ENCODE measurements around the gene GRK2. TPM values are rescaled to one million over a fixed set of nuclear protein-coding genes. Genes with fewer than 3 reads are reported as not detected.

Gene GRK2
- total and polyA plus RNA-seq, 2 donors (not counting 3 experiments of a cell fraction or from before 2014, with no cell fraction given): 57.9 to 62.3 TPM

- DNase-seq (ENCODE audit: low read depth, low spot score) (no peak), FAIRE-seq (no peak)
- Histone ChIP-seq H3K27me3 (ENCODE audit: control insufficient read depth in 2 of 2, insufficient read depth in 2 of 2, low read length in 2 of 2) (no peaks in the 10 kb centered on the region), H2AFZ (ENCODE audit: low read depth, low read length) (no peak overlapping the region), H3K79me2 (ENCODE audit: control insufficient read depth, insufficient read depth, low read length) (no peaks in the 10 kb centered on the region), H3K36me3 (ENCODE audit: control insufficient read depth in 2 of 2, extremely low read depth in 1 of 2, insufficient read depth in 2 of 2, low read length in 2 of 2) (no peaks in the 10 kb centered on the region), H3K4me1 (ENCODE audit: control insufficient read depth, extremely low read depth, insufficient read depth, low read length) (peaks cover 6% of the 10 kb centered on the region), H3K4me2 (ENCODE audit: insufficient read depth, low read length) (no peak overlapping the region), H3K4me3 (replicated peaks in 1 of 3; ENCODE audit: insufficient read depth in 1 of 3, low read depth in 1 of 3, low read length in 3 of 3) (no peak overlapping the region), H3K9ac (replicated peaks; ENCODE audit: extremely low read depth, insufficient read depth, low read length) (no peak overlapping the region), H3K27ac (ENCODE audit: insufficient read depth, low read depth, low read length) (no peak overlapping the region), H3K9me3 (replicated peaks; ENCODE audit: control insufficient read depth, insufficient read depth, low read length) (no peaks in the 10 kb centered on the region), H4K20me1 (replicated peaks; ENCODE audit: control insufficient read depth, extremely low read depth, insufficient read depth, low read length) (no peaks in the 10 kb centered on the region), H3K9me1 (replicated peaks; ENCODE audit: control insufficient read depth, extremely low read depth, insufficient read depth, low read length) (no peaks in the 10 kb centered on the region)
- dilution Hi-C loops (cut with MboI; ENCODE audit: extremely low pct_ligation_motif_present, low sequenced_read_pairs) (no loop called here), intact Hi-C loops (cut with micrococcal nuclease) (no loop called here)
- no TSS peak for BruUV-seq (replicated peaks)
- TF ChIP-seq MAX (IDR thresholded peaks at IDR 0.05; ENCODE audit: insufficient read depth, insufficient read length): no peak
- TF ChIP-seq JUN (IDR thresholded peaks at IDR 0.05; ENCODE audit: borderline replicate concordance, insufficient read depth, insufficient read length, low read depth): no peak
- ChIA-PET CTCF (interaction anchor here (1.0 to 9.2 kb wide), 7 partner anchors 12 to 80 kb away, joined by 3 to 83 read pairs (median 5); partner anchors contain the start of gene PPP1CA), POLR2A (no interaction called here)
Measured at GRCh38 chr11:67321313-67321871, 55.1 kb downstream of the GRK2 start.

GRCh38 chr11:67322049-67322448, 55.8 kb downstream of the GRK2 start:
- Histone ChIP-seq H3K9ac (replicated peaks; ENCODE audit: extremely low read depth, insufficient read depth, low read length) (no peak overlapping the region), H3K4me3 (replicated peaks in 1 of 3; ENCODE audit: insufficient read depth in 1 of 3, low read depth in 1 of 3, low read length in 3 of 3) (no peak overlapping the region), H3K27me3 (ENCODE audit: control insufficient read depth in 2 of 2, insufficient read depth in 2 of 2, low read length in 2 of 2) (no peaks in the 10 kb centered on the region), H3K36me3 (ENCODE audit: control insufficient read depth in 2 of 2, extremely low read depth in 1 of 2, insufficient read depth in 2 of 2, low read length in 2 of 2) (no peaks in the 10 kb centered on the region), H3K9me3 (replicated peaks; ENCODE audit: control insufficient read depth, insufficient read depth, low read length) (no peaks in the 10 kb centered on the region), H2AFZ (ENCODE audit: low read depth, low read length) (no peak overlapping the region), H3K4me1 (ENCODE audit: control insufficient read depth, extremely low read depth, insufficient read depth, low read length) (peaks cover 6% of the 10 kb centered on the region), H3K9me1 (replicated peaks; ENCODE audit: control insufficient read depth, extremely low read depth, insufficient read depth, low read length) (no peaks in the 10 kb centered on the region), H3K4me2 (ENCODE audit: insufficient read depth, low read length) (no peak overlapping the region), H3K79me2 (ENCODE audit: control insufficient read depth, insufficient read depth, low read length) (no peaks in the 10 kb centered on the region), H3K27ac (ENCODE audit: insufficient read depth, low read depth, low read length) (no peak overlapping the region), H4K20me1 (replicated peaks; ENCODE audit: control insufficient read depth, extremely low read depth, insufficient read depth, low read length) (no peaks in the 10 kb centered on the region)
- CTCF ChIA-PET: interaction anchor here (0.7 to 9.2 kb wide), 12 partner anchors 11 to 241 kb away, joined by 3 to 83 read pairs (median 4); partner anchors contain the start of genes GRK2, PPP1CA and RAD9A
- TF ChIP-seq POLR2AphosphoS5 (IDR thresholded peaks at IDR 0.05; ENCODE audit: insufficient read depth, low read depth, low read length) (no peak), EZH2 (IDR thresholded peaks at IDR 0.05; ENCODE audit: borderline replicate concordance, low read depth, low read length, severe bottlenecking) (no peak), GATA2 (IDR thresholded peaks at IDR 0.05; ENCODE audit: insufficient read depth, insufficient read length, low read depth, low read length) (no peak), JUN (IDR thresholded peaks at IDR 0.05; ENCODE audit: borderline replicate concordance, insufficient read depth, insufficient read length, low read depth) (no peak), FOS (IDR thresholded peaks at IDR 0.05; ENCODE audit: borderline replicate concordance, insufficient read depth, low read length) (no peak), MYC (IDR thresholded peaks at IDR 0.05; ENCODE audit: low read depth, low read length) (no peak), CTCF (IDR thresholded peaks at IDR 0.05; ENCODE audit: extremely low read depth in 1 of 2, insufficient read depth in 1 of 2, low read depth in 1 of 2, low read length in 2 of 2) (no peak), POLR2A (IDR thresholded peaks at IDR 0.05; ENCODE audit: low read depth, low read length) (no peak), MAX (IDR thresholded peaks at IDR 0.05; ENCODE audit: insufficient read depth, insufficient read length) (no peak)
- POLR2A ChIA-PET: interaction anchor here (1.0 kb wide), 1 partner anchor 20 kb away, joined by 5 read pairs; no protein-coding TSS in a partner anchor
- intact Hi-C loops (cut with micrococcal nuclease): no loop called here
- FAIRE-seq (no peak), DNase-seq (ENCODE audit: low read depth, low spot score) (no peak)
- dilution Hi-C loops (cut with MboI; ENCODE audit: extremely low pct_ligation_motif_present, low sequenced_read_pairs): no loop called here
- no TSS peak for BruUV-seq (replicated peaks)
